Stimulated activated CD4-positive, alpha-beta T cell treated with anti-CD3 and anti-CD28 coated beads, Interleukin-4, amount 100 ng/mL, for 4 hours (primary cell): Measurements from ENCODE around the gene RNU6-8.

Source experiments
- DNase-seq, 2 experiments: peaks; one replicate each; pipeline ENCODE4 v3.0.0-alpha.2; 2020

Gene RNU6-8

DNA sequence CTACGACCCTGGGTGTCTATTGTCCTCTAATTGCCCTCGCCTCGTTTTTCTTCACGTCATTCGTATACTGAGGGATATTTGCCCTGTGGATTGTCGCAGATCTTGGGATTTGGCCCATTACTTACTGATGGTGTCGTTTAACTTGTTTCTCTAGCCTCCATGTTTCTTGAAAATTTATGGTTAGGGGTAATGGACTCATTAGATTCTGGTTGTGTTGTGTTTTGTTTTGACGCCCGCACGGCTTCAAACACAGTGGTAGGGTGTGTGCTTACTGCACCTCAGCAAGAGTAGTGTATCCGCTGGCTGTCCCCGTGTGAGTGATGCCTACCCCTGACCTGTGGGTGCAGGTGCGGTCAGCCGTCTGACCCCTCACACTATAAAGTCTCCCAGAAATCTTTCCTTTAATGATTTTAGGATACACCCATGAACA is 874 bp upstream of the RNU6-8 start:
- DNase-seq = peak in 1 of 2 experiments; percentile 5

DNA sequence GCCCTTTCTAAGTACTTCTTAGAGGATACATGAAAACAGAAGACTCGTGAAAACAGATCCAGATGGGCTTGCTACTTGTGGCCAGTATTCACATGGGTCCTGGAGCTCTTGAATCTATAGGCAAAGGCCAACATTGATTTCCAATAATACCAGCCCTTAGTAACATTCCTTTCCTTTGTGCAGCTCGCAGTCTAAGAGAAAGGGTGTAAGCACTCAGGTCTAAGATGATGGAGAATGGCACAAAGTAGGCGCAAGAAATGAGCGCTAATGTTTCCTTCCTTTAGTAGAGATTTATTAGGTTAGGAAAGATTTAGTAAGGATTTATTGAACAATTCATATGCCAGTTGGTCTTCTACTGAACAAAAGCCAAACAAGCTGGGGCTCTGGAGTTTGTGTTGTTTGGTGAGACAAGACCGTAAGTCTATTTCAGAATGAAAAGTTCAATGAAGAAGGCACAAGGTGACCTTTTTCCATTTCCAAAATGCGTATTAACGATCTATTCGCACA is 525 bp downstream of the RNU6-8 start:
- no peak for DNase-seq

GRCh38 chr14:32201816-32202490 is 1.1 kb downstream of the RNU6-8 start, which contains the start of gene RNU6-7:
RNU6-7 (plus strand) TSS chr14:32202045.
- DNase-seq = peak; percentile 16 to 19

DNA sequence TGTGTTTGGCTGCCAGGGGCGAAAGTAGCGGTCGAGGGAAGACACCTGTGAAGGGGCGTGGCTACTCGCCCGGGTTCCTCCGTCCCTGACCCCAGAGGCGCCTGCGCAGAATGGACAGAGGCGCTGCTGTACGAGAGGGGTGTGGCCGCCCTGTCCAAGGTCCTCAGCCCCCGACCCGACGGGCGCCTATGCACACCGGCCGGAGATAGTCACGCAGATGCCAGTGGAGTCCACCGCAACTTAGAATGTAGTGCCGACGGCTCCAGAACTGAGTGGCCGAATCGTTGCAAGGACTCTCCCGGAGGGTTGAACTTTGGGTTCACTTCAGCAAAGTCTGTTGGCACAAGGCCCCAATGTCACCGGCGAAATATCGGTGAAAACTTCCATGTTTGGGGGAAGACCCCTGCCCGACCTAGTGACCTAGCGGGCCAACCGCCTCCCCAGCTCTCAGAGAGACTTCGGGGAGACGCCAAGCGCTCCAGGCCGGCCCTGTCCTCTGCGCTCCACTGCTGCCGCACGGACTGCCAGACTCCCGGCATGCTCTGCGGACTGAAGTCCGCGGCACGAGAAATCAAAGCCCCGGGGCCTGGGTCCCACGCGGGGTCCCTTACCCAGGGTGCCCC is 1.8 kb downstream of the RNU6-8 start:
- peak; percentile 71 to 76 for DNase-seq

DNA sequence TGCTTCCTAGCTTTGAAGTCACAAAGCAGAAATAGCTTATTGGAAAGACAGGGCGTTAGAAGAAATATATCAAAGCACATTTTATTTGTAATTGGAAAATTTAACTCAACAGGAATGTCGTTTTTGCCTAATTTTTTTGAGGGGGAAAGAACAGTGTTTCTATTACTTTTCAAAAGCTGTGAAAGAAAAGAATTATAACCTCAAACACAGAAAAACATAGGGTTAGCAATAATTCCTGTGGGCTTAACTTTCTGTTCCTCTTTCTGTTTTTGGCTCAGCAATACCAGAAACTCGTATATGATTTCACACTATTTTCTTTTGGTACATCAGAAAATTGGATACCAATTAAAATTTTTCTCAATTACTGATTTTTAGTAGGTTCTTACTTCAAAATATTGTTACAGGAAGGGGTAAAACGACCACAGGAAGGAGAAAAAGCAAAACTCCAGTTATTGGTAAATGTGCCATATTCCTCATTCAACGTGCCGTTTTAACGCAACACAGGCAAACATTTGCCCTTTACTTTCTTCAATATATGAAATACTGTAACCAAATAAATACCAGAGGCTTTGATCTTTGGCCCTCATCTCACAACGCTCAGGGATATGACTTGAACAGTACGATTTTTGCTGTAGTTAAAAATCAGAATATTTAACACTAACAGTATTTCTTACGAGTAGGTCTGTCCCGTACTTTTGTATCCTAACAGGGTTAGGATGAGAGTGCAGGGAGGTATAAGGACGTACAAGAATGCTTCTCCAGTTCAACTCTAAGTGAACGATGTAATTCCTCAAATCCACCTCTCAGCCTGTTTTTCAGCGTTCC is 2.5 kb downstream of the RNU6-8 start:
- no peak for DNase-seq

- no peak for DNase-seq
Measured at GRCh38 chr14:32197919-32198318, 5.2 kb downstream of the RNU6-8 start.

DNA sequence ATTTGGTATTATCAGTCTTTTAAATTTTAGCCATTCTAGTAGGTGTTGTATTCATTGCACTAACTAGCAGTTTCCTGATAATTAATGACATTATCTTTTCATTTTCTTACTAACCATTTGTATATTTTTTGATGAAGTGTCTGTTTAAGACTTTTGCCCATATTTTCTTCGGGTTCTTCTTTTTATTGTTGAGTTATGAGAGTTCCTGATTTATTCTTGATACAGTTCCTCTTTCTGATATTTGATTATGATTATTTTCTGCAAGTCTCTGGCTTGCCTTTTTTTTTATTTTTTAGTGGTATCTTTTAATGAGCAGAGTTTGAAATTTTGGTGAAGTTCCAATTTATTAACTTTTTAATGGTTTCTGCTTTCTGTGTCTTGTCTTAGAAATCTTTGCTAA is 7.4 kb downstream of the RNU6-8 start:
- no peak for DNase-seq

DNA sequence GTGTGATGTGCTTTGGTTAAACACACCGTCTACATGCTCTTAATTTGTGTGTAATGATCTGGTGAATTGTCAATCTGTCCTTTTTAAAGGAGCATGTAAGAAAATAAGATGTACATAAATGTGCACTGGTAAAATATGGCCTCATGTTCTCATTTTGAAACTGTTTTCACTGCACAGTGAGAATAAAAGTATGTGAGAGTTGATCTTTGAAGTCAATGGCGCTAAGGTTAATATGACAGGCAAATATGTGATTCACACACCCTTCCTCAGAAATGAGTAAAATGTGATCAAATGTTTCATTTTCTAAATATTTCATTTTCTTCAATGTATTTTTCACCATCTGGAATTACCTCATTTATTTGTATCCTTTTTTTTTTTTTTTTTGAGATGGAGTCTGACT is 9.5 kb downstream of the RNU6-8 start:
- no peak for DNase-seq

- DNase-seq = no peak
Measured at GRCh38 chr14:32192712-32193373, 10.2 kb downstream of the RNU6-8 start.

DNA sequence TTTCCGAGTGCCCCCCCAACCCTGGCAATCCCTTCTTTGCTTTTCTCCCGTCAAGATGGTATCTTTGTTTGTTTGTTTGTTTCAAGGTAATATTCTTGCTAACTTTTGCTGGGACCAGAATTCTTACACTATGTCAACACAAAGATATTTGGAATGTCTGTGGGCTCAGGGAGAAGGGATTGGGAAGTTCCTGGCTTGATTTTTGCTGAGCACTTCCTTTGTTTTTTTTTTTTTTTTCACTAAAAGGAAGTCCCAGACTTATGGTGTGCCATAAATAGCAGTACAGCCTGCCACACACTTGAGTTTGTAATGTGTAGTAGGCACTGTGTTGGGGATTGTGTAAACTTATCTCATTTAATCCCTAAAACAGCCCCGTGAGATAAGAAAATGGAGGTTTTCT is 12.4 kb downstream of the RNU6-8 start:
- no peak for DNase-seq

DNA sequence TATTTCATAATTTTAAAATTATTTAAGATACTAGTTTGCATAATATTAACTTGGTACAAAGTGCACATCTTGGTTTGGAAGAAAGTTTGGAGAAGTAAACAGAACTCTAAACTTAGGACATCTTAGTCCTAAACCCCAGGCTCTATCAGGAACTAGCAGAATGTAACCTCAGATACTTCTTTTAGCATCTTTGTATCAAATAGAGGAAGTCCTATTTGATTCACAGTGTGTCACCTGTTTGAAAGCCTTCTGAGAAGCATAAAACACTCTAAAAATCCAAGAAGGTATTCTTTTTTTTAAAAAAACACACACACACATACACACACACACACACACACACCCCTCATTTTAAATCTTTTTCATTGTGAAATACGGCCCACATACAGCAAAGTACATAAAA is 13.3 kb downstream of the RNU6-8 start:
- no peak for DNase-seq

DNA sequence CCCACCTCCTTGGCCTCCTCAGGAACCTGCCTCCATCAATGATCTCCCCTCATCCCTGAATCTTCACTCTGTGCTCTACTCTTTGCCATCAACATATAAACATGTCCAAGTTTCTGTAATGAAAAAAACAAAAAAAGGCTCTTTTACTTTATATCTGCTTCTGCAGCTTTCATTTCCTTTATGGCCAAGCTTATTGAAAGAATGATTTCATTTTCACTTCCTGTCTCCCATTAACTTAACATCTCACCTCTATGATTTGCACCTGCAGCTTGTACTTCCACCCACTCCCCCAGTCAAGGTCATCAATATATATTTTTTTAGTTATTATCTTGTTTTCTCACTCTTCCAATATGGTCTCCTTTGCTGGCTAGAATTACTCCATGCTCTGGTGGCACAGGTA is 16.8 kb downstream of the RNU6-8 start:
- no peak for DNase-seq

DNA sequence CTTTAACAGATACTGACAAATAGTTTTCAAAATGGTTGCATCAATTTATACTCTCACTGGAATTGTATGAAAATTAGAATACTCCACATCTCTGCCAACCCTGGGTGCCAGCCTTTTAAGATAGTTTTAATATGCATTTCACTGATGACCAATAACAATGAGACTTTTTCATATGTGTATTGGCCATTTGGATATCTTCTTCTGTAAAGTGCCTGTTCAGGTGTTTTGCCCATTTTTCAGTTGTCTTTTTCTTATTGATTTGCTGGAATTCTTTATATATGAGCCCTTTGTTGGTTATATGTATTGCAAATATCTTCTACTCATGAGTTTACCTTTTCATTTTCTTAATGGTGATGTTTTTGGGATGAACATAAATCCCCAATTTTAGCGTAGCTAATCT is 18.0 kb downstream of the RNU6-8 start:
- no peak for DNase-seq

DNA sequence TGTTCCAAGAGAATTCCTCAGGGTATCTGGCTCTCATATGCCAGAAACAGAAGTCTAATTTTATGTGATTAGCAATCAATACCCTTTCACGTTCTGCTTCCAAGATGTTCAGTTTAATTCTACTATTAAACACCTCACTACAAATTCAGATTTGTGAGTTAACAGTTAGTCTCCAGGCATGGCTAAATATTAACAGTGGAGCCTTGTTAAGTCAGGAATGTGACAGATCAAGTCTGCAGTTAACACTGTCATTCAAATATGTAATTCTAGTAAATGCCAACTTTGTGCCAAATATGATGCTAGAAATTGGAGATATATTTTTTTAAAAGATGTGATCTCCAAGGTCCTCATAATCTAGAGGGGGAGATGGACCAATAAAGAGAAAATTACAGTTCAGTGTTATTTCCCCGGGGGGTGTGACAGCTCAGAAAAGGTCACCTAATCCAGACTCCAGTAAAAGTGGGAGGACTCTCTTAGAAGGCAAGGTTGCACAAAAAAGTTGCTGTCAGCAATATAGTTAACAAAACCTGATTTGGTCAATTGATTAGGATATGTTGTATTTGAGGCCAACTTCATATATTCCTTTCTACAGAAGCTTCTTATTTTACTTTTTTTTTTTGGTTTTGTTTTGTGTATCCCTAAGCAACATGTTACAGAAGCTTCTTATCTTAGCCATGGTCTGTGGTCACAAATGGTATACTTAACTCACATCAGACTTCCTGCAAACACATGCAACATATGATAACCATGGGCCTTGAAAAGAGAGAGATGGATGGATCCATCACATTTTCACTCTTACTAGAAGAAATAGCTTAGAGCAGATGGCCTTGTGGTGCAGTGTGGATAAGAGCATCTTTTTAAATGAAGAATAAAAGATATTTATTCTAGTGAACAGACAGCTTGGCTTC is 19.7 kb downstream of the RNU6-8 start:
- no peak for DNase-seq

DNA sequence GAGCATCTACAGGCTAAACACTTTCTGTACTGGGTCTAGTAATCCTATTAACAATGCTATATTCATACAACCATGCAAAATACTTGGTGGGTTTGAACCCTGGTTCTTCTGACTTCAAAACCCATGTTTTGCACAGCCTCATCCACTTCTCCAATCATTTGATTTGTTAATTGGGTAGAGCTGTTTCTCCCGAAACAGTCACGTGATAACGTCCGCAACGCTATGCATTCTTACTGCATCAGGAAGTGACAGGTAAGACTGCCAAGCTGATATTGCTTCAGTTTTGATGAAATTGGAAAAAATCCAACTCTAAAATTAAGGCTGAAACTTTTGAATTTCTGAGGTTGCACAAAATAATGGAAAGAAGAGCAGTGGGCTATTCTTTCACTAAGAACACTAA is 31.6 kb downstream of the RNU6-8 start:
- DNase-seq = no peak

GRCh38 chr14:32169191-32169590 is 33.9 kb downstream of the RNU6-8 start:
- DNase-seq = no peak

- DNase-seq = no peak
Measured at GRCh38 chr14:32167907-32168306, 35.2 kb downstream of the RNU6-8 start.

GRCh38 chr14:32166924-32167323 is 36.1 kb downstream of the RNU6-8 start:
- no peak for DNase-seq

- DNase-seq = no peak
Measured at GRCh38 chr14:32166029-32166428, 37.0 kb downstream of the RNU6-8 start.
